HG03342 (cell line): ENCODE data around the gene FAR2.

ENCODE experiments used
- ATAC-seq: cut with Tn5 transposase; IDR thresholded peaks from one replicate; pipeline ENCODE4 v1.9.1; 2021; ENCODE audit warnings: mild to moderate bottlenecking, moderate library complexity; ENCODE audit not compliant: unreplicated experiment

Gene FAR2

GRCh38 chr12:29200586-29200985 is 51.5 kb downstream of the FAR2 start:
- no peak for ATAC-seq

- no peak for ATAC-seq
Observed at GRCh38 chr12:29201296-29201695, 52.2 kb downstream of the FAR2 start.

DNA sequence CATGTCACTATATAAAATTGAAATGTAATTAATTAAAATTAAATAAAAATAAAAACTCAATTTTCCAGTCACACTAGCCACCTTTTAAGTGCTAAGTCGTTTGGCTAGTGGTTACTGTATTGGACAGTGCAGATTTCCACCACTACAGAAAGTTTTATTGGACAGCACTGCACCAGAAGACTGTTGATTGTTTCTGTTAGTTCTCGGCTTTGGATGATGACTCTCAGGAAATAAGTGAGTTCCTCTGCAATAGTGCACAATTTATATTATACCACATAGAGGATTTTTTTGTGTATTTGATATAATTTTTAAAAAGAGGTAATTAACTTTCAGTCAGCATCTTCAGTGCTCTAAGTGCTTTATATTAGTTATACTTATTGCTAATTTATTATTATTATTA is 52.7 kb downstream of the FAR2 start:
- ATAC-seq: no peak

DNA sequence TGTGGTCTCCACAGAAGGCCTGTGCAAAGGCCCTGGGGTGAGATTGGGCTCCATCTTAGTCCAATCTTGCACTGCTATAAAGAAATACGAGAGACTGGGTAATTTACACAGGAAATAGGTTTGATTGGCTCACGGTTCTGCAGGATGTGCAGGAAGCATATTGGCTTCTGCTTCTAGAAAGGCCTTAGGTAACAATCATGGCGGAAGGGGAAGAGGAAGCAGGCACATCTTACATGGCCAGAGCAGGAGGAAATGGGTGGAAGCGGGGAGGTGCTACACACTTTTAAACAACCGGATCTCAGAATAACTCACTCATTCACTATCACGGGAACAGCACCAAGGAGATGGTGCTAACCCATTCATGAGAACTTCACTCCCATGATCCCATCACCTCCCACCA is 55.4 kb downstream of the FAR2 start:
- no peak for ATAC-seq

GRCh38 chr12:29207120-29207519 is 58.0 kb downstream of the FAR2 start:
- no peak for ATAC-seq

DNA sequence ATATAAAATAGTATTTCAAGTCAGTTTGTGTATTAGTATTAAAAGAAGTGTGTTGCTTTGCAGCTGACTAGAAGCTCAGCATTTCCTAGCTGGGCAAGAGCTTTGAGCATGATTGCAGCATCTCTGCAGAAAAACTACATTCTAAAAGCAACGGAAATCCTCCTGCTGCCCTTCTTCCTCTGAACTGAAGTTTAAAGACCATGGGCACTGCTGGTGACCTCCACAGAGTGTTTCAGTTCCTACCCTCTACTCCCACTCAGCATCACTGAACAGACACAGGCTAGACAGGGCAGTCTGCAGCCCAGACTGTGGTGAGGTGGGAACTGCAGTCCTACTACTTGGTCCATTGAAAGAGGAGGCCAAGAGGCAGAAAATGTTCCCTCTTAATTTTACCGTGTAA is 59.0 kb downstream of the FAR2 start:
- ATAC-seq: no peak

DNA sequence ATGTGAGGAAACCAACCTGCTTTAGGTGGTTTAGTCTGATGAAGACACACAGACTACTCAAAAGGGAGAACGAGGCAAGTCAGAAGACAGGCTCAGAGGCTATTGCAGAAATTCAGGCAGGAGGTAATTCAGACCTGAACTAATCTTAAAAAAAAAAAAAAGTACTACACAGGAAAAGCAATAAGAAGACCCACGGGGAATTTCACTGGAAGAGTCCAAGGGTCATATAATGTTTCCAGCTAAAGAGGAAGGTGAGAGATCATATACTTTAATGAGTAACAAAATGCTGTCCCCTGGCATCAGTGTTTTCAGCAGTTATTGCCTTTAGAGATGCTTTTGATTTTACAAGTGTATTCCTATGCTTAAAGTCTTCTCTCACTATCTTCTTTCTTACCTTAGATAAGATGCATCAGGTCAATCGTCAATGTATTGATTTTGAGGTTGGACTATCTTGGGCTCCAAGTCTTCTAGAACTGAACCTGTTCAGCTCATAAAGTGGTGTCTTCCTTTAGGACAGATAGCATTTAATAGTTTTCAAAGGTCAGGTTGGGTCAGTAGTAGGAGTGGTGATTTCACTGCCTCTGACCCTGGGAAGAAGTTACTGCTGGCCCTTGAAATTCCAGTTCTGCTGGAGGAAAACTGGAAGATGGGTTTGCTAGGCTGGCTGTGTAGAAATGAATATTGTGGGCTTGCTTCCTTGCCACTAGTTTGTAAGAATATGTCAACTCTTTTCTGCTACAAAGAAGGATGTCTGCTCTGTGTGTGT is 60.0 kb downstream of the FAR2 start:
- no peak for ATAC-seq

DNA sequence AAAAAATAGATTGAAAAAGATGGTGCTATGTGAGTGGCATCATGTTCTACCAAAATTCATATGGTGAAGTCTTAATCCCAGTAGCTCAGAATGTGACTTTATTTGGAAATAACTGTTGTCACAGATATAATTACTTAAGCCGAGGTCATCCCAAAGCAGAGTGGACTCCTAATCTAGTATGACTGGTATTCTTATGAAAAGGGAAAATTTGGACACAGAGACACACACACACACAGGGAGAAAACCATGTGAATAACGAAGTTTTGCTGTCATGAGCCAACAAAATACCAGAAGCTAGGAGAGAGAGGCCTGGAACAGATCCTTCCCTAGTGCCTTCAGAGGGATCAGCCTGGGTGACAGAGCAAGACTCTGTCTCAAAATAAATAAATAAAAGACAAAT is 62.6 kb downstream of the FAR2 start:
- no peak for ATAC-seq

GRCh38 chr12:29212682-29213403 is 63.8 kb downstream of the FAR2 start:
- ATAC-seq: no peak

- no peak for ATAC-seq
Observed at GRCh38 chr12:29216266-29216665, 67.2 kb downstream of the FAR2 start.

GRCh38 chr12:29216797-29217575 is 67.9 kb downstream of the FAR2 start:
- no peak for ATAC-seq

DNA sequence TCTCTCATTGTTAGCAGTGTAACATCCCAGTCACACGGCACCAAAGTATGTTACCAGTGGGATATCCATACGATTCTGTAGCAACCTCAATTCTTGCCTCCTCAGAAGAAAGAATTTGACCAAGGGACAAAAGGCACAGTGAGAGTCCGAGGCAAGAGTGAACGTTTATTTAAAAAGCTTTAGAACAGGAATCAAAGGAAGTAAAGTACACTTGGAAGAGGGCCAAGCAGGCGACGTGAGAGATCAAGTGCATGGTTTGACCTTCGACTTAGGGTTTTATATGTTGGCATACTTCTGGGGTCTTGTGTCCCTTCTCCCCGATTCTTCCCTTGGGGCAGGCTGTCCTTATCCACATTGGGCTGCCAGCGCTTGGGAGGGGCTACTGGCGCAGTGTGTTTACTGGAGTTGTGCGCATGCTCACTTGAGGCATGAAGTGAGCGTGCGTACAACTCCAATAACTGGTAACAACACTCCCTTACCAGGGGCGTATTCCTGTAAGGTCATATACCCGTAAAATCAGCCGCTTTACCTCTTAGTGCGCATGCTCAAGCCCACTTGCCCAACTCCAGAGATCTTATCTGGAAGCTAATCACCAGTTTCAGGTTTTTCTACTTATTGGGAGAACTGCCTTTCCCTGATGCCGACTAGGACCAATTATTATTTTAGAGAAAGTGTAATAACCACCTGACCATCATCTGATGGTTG is 71.7 kb downstream of the FAR2 start:
- no peak for ATAC-seq

DNA sequence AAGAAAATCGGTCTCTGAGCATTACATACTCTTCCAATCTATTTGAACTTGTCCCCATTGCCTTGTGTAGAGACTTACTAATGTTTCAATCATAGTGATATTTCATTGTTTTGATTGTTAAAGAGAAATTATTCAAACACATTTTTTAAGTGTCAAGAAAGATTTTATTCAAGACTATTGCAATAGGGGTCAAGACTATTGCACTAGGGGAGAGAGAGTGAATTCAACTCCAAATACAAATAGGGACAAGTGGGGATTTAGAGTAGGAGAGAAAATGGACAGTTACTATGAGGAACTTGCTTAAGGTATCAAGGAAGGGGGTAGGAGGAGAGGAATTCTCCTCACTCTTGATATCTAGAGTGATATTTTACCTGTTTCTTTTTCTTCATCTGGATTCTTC is 73.1 kb downstream of the FAR2 start:
- ATAC-seq: no peak

DNA sequence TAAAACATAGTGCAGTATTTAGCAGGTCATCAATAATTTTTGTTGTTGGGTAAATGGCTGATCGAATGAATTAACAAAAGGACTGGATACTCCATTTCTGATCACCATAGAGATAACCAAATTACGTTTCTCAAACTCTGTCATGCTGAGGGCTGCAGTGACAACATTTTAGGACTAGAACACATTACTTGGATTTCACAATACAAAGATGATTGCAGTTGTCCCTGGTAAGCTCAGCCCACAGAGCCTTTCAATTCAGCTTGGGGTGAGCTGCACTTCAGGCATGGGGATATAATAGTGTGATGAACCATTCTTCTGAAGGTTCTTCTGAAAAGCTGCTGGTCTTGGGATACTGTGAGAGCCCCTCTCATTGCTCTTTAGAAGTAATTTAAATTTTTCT is 74.3 kb downstream of the FAR2 start:
- ATAC-seq: no peak

- no peak for ATAC-seq
Observed at GRCh38 chr12:29223956-29224543, 75.0 kb downstream of the FAR2 start.

DNA sequence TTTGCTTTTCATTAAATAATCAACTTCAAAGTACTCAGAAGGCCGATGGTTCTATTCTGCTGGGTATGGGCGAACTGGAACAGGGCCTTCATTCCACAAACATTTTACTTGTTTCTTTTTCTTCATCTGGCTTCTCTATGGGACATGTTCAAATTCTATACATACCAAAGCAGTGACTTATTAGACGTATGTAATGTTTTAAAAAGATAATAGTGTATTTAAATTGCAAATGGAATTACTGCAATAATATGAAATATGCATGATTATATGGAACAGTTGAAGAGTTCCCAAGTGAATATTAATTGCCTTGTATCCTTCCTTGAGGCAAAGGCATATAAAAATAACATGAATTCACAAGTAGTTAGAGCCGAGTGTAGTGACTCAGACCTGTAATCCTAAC is 75.5 kb downstream of the FAR2 start:
- no peak for ATAC-seq

DNA sequence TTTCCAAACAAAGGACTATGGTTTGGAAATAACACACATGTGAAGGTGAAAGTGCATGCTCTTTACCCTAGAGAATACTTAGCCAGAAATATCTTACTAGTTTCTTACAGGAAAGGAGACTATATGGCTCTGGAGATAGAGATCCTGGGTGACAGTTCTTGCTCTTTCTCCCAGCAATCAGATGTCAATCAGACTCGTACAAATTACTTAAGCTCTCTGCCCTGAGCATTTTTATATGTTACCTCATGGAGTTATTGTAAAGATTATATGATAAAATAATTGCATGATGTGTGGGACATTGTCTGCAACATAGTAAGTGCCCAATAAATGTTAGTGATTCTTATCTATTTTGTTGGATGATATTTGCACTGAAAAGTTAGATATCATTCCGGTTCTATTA is 76.8 kb downstream of the FAR2 start:
- no peak for ATAC-seq

- ATAC-seq: no peak
Observed at GRCh38 chr12:29226616-29227015, 77.5 kb downstream of the FAR2 start.

DNA sequence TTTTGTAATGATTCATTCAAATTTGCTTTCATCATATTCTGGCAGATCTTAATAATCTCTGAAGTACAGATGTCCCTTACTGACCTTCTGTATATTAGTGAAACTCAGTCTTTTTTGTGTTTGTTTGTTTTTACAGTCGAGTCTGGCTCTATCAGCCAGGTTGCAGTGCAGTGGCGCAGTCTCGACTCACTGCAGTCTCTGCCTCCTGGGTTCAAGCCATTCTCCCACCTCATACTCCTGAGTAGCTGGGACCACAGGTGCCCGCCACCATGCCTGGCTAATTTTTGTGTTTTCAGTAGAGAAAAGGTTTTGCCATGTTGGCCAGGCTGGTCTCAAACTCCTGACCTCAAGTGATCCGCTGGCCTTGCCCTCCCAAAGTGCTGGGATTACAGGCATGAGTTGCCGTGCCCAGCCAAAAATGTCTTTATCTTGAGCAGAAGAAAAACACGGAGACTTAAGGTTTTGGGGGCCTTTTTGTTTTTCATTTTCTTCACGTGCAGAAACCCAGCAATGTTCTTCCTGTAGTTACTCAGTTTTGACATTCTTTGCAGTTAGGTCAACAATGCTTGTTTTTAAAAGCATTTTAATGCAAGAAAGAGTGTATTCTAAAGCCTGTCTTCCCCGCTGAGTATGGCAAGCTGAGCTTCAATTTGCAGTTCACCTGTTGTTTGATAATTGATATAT is 79.5 kb downstream of the FAR2 start:
- no peak for ATAC-seq

DNA sequence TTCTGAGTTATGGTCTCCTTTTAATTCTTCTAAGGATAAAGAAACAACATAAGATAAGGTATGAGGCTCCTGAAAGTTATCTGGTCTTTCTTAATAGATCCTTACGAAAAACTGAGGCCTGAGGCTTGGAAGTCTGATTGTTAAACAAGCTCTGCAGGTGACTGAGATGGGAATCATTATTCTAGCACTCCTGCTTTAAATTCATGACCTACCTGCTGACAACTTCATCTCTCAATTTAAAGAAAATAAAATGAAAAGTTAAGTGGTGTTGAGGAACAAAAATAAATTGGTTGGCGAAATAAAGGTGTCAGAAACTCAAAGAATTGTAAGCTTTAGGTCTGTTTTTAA is 80.1 kb downstream of the FAR2 start:
- no peak for ATAC-seq
